HG02588 (cell line): Measurements from ENCODE around the gene APOBEC3H.
"Not testable (repeated sequence)": the region's sequence is repeated elsewhere in the genome, so short reads cannot be mapped to it uniquely, and the experiment has no call there.

Experiments
- ATAC-seq: cut with Tn5 transposase; IDR thresholded peaks from one replicate; pipeline ENCODE4 v1.9.1; 2021; ENCODE audit warnings: mild to moderate bottlenecking, moderate library complexity; ENCODE audit not compliant: unreplicated experiment

Gene APOBEC3H

DNA sequence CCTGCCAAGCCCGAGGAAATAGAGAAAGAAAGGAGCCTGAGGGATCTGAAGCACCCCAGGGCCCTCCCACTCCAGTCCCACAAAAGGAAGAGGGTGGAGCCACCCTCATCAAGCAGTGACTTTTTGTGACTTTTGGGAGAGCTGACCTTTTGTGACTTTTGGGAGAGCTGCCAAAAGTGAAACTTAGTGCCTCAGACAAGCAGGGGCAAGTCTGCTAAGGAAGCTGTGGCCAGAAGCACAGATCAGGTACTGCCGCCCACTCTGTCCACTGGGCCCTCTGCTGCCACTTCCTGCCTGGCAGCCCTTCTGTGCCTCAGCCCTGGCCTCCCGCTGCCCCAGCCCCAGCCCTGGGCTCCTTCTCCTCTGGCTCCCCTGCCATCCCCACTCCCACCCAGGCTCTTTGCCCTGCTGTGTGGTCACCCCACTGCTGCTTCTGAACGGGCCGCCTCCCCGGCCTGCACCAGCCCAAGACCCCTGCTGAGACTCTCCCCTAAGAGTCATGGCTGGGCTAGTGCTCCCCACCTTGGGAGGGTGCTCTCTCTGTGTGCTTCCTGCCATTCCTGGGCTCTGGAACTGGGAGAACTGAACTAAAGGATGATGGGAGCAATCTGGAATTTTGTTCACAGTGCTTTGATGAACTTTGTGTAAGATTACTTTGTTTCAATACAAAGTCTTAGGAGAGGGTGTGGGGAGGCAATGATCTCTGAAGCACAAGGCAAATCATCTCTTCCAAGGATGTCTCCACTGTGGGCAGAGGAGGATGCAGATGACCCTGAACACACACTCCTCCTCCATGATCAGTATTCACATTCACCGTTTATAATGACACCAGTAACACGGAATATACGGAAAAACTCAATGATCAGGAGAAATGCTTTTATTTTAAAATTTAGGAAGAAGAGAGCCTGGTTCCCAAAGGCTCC, at the start of gene APOBEC3H:
Gene APOBEC3H (plus strand): TSS at position 147 of the 923 bp plus-strand sequence. CDS start 3,035 bp downstream, outside the sequence.
- no peak for ATAC-seq

DNA sequence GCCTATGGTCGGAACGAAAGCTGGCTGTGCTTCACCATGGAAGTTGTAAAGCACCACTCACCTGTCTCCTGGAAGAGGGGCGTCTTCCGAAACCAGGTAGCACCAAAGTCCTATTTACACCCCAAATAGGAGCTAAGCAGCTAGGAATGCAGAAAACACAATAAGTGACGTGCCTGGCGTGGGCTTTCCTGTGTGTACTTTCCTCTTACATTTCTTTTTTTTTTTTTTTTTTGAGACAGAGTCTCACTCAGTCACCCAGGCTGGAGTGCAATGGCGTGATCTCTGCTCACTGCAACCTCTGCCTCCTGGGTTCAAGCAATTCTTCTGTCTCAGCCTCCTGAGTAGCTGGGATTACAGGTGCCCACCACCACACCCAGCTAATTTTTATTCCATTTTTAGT, 47.6 kb upstream of the APOBEC3H start:
- ATAC-seq: not testable (repeated sequence)

DNA sequence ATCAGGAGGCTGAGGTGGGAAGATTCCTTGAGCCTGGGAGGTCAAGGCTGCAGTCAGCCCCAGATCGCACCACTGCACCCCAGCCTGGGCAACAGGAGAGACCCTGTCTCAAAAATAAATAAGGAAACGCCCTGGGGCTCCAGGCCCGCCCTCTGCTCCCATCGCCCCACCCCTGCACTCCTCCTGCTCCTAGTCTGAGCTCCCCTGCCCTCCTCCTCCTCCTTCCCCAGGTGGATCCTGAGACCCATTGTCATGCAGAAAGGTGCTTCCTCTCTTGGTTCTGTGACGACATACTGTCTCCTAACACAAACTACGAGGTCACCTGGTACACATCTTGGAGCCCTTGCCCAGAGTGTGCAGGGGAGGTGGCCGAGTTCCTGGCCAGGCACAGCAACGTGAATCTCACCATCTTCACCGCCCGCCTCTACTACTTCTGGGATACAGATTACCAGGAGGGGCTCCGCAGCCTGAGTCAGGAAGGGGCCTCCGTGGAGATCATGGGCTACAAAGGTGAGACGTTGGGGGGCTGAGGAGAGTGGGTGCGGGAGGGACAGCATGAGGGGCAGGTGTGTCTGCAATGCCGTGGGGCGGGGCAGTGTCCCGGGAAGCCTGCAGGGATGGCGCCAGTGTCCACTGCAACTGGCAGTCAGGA, 45.1 kb upstream of the APOBEC3H start:
- ATAC-seq: not testable (repeated sequence)

DNA sequence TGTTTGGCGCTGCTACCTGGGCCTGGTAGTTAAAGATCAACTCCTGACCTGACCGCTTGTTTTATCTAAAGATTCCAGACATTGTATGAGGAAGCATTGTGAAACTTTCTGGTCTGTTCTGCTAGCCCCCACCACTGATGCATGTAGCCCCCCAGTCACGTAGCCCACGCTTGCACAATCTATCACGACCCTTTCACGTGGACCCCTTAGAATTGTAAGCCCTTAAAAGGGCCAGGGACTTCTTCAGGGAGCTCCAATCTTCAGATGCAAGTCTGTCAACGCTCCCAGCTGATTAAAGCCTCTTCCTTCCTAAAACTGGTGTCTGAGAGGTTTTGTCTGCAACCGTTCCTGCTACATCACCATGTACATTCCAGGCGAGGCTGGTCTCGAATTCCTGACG, 41.4 kb upstream of the APOBEC3H start:
- no peak for ATAC-seq

DNA sequence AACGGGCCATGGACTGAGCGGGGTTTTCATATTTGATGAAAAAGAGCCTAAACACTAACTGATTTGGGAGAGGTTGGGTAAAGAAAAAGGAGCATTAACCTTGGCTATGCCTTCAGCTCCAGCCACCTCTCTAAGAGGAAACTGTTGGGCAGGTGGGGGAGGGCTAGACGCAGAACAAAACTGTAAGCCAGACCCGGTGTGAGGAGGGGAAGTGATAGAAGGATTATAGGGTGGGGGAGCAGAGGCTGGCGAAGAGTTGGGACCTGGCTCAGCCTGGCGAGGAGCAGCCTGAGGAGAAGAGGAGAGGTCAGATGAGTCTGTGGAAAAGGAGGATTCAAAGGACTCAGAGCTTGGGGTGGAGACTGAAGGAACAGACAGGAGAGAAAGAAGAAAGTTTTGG, 35.8 kb upstream of the APOBEC3H start:
- not testable (repeated sequence) for ATAC-seq

DNA sequence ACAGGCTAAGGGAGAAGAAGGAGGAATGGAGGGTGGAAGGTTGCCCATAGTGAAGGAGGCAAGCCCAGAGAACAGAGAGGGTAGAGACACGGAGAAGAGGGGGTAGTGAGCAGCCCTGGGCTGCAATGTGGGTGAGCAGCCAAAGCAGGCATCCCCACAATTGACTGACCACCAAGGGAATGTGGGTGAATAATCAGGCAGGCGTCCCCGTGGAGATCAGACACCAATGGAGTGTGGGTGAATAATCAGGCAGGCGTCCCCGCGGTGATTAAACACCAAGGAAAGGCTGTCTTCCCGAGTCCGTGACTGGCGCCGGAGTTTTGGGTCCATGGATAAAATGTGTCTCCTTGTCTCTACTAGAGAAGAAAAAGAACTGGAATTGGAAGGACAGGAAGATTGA, 35.1 kb upstream of the APOBEC3H start:
- not testable (repeated sequence) for ATAC-seq

DNA sequence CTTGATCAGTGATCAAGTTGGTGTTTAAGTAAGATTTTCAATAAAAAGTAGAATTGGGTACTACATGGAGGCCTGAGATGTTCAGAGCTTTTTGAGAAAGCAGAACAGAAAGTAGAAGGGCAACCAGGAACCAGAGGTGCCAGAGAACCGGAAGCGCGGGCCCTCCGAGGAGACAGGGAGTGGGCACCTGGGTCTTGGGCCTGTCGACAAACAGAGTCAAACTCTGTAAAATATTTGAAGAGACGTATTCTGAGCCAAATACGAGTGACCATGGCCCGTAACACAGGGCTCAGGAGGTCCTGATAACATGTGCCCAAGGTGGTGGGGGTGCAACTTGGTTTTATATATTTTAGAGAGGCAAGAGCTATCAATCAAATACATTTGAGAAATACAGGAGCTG, 33.1 kb upstream of the APOBEC3H start:
- ATAC-seq: not testable (repeated sequence)

DNA sequence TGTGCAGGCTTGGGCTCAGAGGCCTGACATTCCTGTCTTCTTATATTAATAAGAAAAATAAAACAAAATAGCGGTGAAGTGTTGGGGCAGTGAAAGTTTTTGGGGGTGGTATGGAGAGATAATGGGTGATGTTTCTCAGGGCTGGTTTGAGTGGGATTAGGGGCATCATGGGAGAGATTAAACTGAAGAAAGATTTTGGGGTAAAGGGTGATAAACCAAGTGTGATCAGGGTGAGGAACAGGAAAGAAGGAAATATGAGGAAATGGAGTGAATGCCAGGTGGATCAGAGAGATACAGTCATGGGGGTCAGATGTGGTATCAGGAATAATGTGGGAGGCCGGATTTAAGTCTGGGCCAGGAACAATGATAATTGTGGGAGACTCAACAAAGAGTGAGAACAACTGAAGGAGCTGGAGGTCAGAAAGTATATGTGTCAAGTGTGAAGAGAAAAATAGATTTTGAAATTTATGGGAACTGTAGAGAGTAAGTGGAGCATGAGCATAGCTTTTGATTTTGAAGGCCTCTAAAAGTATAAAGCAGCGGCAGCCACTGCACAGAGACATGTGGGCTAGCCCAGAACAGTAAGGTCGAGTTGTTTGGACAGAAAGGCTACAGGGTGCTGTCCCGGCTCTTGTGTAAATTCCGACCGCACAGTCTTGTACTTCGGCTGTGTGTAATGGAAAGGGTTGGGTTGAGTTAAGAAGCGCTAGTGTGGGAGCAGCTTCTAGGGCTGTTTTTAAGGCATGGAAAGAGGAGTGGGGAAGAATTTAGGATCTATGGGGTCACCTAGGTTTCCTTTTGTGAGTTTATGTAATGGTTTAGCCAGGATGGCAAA, 30.4 kb upstream of the APOBEC3H start:
- ATAC-seq: not testable (repeated sequence)

DNA sequence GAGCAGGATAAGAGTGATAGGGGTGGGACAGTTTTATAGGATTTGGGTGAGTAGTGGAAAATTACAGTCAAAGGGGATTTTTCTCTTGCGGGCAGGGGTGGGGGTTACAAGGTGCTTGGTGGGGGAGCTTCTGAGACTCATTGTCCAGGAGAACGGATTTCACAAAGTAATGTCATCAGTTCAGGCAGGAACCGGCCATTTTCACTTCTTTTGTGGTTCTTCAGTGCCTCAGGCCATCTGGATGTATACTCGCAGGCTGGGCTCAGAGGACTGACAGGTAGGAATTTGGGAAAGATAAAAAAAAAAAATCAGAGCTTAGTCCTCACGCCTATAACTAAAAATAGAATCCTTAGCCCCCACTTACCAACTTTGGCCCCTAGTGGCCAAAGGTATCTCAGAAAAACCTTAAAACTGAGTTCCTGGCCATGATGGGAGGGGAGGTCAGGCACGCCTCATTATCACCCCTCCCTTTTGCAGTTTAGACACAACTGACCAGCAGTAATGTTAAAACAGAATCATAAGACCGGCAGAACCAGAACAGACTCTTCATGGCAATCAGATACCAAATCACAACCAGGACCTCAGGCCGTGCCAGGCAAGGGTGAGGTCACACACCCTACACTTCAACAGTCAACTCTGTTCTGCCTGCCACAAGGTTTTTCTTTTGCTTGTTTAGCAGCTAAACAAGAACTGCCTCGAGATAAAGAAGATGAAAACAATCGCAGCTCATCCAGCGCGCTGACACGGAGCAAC, 28.8 kb upstream of the APOBEC3H start:
- ATAC-seq: no peak

DNA sequence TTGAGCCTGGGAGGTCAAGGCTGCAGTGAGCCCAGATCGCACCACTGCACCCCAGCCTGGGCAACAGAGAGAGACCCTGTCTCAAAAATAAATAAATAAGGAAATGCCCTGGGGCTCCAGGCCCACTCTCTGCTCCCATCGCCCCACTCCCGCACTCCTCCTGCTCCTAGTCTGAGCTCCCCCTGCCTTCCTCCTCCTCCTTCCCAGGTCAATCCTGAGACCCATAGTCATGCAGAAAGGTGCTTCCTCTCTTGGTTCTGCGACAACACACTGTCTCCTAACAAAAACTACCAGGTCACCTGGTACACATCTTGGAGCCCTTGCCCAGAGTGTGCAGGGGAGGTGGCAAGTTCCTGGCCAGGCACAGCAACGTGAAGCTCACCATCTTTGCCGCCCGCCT, 26.9 kb upstream of the APOBEC3H start:
- no peak for ATAC-seq

DNA sequence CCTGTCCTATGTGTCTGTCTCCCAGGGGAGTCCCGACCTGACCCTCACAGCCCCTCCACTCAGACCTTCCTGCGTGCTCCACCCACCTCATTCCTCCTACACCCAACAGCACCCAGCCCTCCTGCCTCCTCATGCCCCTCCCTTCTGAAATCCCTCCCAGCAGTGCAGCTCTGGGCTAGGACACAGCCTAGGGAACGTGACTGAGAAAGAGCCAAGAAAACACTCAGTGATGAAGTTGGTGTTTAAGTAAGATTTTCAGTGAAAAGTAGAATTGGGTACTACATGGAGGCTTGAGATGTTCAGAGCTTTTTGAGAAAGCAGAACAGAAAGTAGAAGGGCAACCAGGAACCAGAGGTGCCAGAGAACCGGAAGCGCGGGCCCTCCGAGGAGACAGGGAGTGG, 24.5 kb upstream of the APOBEC3H start:
- not testable (repeated sequence) for ATAC-seq

DNA sequence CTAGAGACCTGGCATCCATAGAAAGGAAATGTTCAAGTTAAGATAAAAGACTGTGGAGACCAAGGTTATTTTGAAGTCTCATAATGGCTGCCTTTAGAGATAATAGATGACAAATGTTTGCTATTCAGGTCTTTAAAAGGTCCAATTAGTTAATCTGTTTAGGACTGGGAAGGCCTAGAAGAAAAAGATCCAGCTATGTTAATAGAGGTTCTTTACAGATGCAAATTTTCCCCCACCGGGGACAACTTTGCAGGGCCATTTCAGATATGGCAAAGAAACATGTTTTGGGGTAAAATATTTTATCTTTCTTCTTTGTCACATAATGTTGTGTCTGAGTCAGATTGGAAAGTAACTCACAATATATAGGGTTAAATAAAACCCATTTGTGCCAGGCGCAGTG, 23.1 kb upstream of the APOBEC3H start:
- no peak for ATAC-seq

DNA sequence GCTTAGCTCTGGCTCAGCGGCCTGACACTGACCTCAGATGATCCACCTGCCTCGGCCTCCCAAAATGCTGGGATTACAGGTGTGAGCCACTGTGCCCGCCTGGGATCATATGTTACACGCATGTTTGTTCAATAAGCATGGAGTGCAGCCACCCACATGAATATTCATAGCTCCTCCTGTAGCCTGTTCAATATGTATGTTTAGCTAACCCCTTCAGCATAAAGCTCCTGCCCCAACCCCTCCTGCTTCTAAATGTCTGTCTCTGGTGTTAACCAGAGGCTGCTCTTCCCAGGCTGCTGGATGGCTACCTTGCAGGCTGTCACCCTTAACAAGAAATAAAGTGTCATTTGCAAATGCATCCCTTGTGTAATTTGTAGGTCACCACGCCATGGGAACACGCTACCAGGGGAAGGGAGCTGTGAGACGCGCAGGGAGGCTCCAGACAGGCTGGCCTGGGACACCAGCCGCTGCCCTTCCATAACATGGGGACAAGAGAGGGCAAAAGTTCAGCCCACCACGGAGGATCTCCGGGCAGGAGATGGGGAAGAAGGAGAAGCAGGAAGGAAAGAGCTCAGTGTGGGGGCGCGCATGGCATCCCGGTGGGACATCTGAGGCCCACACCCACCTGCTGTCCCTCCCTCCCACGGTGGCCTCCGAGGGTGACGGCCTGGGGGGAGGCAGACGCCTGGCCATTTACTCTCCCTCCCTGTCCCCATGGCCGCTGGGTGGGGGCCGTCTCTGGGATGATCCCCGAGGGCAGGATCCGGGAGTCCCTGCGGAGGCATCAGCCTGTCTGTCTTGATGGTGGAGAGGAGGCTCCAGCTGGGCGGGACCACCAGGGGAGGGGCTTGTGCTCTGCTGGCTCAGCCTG, 20.7 kb upstream of the APOBEC3H start:
- not testable (repeated sequence) for ATAC-seq

DNA sequence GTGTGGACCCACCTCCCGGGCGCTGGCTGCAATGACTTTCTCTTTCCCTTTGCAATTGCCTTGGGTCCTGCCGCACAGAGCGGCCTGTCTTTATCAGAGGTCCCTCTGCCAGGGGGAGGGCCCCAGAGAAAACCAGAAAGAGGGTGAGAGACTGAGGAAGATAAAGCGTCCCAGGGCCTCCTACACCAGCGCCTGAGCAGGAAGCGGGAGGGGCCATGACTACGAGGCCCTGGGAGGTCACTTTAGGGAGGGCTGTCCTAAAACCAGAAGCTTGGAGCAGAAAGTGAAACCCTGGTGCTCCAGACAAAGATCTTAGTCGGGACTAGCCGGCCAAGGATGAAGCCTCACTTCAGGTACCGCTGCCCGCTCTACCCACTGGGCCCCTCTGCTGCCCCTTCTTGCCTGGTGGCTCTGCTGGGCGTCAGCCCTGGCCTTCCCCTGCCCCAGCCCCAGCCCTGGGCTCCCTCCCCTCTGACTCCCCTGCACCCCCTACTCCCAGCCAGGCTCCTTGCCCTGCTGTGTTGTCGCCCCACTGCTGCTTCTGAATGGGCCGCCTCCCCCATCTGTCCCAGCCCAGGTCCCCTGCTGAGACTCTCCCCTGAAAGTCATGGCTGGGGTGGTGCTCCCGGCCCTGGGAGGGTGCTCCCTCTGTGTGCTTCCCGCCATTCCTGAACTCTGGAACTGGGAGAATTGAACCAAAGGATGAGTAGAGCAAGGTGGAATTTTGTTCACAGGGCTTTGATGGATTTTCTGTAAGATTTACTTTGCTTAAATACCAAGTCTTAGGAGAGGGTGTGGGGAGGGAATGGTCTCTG, 19.8 kb upstream of the APOBEC3H start, which contains the start of gene APOBEC3G:
Gene APOBEC3G (plus strand): TSS at position 250 of the 815 bp plus-strand sequence. CDS start 87 bp downstream, at position 337.
- ATAC-seq: peak; percentile 58

DNA sequence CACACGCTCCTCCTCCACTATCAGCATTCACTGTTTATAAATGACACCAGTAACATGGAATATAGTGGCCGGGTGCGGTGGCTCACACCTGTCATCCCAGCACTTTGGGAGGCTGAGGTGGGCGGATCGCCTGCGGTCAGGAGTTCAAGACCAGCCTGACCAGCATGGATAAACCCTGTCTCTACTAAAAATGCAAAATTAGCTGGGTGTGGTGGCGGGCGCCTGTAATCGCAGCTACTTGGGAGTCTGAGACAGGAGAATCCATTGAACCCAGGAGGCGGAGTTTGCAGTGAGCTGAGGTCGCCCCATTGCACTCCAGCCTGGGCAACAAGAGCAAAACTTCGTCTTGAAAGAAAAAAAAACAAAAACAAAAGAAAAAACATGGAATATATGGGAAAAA, 19.1 kb upstream of the APOBEC3H start:
- not testable (repeated sequence) for ATAC-seq

DNA sequence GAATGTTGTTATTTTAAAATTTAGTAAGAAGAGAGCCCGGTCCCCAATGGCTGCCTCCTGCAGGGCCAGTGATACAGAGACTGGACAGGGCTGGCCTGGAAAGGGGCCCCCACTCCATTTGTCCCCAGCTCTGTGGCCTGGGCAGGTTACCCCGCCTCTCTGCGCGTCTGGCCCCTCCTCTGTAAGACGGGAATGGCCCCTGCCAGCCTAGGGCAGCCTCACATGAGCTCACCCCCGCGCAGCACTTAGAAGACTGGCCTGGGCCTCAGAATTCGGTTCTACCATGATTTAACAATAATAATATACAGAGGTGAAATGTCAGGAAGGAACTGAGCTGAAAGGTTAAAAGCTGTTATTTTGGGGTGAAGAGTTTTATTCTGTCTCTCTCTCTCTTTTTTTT, 18.7 kb upstream of the APOBEC3H start:
- no peak for ATAC-seq

DNA sequence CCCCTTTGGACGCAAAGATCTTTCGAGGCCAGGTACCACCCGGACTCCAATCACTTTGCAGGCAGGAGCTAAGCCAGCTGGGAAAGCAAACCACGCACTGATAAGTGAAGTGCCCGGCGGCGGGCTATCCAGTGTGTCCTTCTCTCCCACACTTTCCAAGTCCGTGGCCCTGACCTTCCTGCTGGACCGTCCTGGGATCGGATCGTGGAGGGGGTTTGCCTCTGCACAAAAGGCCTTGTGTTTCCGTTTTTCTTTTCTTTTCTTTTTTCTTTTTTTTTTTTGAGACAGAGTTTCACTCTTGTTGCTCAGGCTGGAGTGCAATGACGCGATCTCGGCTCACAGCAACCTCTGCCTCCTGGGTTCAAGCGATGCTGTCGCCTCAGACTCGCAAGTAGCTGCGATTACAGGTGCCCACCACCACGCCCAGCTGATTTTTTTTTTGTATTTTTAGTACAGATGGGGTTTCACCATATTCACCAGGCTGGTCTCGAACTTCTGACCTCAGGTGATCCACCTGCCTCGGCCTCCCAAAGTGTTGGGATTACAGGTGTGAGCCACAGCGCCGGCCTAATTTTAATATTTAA, 17.9 kb upstream of the APOBEC3H start:
- ATAC-seq: not testable (repeated sequence)
